GM19025 (cell line): Measurements from ENCODE around the gene C12orf76.
"Not testable (repeated sequence)": the region's sequence is repeated elsewhere in the genome, so short reads cannot be mapped to it uniquely, and the experiment has no call there.

ENCODE experiments used
- ATAC-seq: cut with Tn5 transposase; IDR thresholded peaks from one replicate; pipeline ENCODE4 v1.9.1; 2021; ENCODE audit warnings: mild to moderate bottlenecking, low read depth, moderate library complexity; ENCODE audit not compliant: unreplicated experiment

C12orf76 gene

GRCh38 chr12:110067531-110067930 is 19.2 kb upstream of the C12orf76 start:
- no peak for ATAC-seq

DNA sequence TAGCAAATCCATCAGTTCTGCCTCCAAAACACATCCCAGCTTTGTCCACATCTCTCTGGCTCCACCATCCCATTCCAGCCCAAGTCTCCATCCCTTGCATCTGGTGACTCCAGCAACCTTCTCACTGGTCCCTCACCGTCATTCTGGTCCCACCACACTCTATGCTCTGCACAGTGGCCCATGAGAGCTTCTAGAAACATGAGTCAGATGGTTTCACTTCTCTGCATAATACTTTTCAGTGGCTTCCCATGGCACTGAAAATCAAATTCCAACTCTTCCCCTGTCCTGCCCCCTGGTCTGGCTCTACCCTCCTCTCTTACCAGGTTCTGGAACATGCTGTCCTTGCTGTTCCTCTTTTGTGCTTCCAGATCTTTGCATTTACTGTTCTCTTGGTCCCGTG is 17.2 kb upstream of the C12orf76 start:
- no peak for ATAC-seq

DNA sequence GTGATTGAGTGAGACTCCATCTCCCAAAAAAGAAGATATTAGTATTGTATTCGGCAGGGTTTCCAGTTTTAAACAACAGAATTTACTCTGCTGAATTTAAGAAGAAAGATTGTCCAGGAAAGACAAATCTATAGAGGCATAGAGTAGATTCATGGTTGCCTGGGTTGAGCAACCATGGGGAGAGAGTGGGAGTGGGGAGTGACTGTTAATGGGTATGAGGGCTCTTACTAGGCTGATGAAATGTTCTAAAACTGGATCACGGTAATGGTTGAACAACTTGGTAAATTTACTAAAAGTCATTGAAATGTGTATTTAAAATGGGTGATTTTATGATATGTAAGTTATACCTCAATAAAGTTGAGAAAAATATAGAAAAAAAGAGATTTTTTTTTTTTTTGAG is 13.9 kb upstream of the C12orf76 start:
- no peak for ATAC-seq

DNA sequence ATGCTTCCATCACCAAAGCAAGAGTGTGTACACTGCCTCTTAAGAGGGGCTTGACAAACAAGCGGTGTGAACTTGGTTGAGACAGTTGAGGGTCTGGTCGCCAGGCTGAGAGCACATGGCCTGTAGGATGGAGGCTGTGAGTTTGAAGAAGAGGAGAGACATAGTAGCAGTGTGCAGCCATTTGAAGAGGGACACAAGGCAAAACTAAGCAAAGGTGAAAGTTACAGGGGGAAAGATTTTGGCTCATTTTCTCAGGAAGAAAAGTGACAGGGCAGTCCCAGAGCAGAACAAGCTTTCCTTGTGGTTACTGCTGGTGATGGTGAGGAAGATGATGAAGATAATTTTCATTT is 11.3 kb upstream of the C12orf76 start:
- ATAC-seq = no peak

- ATAC-seq = no peak
Observed at GRCh38 chr12:110058875-110059615, 10.7 kb upstream of the C12orf76 start.

DNA sequence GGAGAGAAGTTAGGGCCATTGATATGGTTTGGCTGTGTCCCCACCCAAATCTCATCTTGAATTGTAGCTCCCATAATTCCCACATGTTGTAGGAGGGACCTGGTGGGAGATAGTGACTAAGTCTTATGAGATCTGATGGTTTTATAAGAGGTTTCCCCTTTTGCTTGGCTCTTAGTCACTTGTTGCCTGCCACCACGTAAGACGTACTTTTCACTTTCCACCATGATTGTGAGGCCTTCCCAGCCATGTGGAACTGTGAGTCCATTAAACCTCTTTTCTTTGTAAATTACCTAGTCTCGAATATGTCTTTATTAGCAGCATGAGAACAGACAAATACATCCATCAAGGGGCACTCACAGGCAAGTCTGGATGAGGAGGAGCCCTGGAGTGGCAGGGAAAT is 8.3 kb upstream of the C12orf76 start:
- not testable (repeated sequence) for ATAC-seq

GRCh38 chr12:110055375-110056352 is 7.3 kb upstream of the C12orf76 start:
- not testable (repeated sequence) for ATAC-seq

GRCh38 chr12:110050927-110051326 is 2.6 kb upstream of the C12orf76 start:
- no peak for ATAC-seq

- not testable (repeated sequence) for ATAC-seq
Observed at GRCh38 chr12:110049666-110050065, 1.3 kb upstream of the C12orf76 start.

- ATAC-seq = not testable (repeated sequence)
Observed at GRCh38 chr12:110049034-110049433, 712 bp upstream of the C12orf76 start.

GRCh38 chr12:110047297-110047940 is 903 bp downstream of the C12orf76 start:
- ATAC-seq = no peak

- ATAC-seq = no peak
Observed at GRCh38 chr12:110046451-110047187, 1.7 kb downstream of the C12orf76 start.

- no peak for ATAC-seq
Observed at GRCh38 chr12:110042264-110042663, 6.1 kb downstream of the C12orf76 start.

DNA sequence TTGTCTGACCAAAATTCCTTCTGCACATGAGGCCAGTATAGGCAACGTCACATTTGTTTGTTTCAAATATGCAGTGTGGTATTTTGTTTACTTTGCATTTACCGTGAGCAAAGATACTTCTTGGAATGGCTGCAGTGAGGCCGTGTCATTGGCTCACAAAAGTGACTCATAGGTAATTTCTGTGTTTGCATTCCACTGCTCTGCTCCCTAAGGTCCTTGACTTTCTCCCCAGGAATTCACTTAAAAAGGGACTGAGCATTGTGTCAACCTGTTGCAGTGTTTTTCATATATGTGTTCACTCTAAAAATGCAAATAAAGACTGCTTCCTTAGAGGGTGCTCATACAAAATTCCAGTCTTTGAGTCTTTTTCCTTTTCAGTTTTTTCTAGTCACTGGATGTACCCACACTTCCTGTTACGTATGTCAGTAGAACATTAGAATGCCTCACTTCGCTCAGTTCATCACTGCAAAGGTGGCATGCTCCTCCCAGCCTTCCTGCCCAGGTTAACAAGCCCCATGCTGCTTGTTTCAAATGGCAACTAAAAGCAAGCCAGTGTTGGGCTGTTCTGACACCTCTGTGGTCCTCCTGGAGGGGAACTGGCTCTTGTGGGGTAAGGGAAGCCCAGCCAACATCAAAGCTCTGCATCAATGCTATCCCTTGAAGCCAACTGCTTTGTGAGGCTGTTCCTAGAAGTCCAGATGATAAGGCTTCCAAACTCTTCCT is 9.1 kb downstream of the C12orf76 start:
- ATAC-seq = no peak

DNA sequence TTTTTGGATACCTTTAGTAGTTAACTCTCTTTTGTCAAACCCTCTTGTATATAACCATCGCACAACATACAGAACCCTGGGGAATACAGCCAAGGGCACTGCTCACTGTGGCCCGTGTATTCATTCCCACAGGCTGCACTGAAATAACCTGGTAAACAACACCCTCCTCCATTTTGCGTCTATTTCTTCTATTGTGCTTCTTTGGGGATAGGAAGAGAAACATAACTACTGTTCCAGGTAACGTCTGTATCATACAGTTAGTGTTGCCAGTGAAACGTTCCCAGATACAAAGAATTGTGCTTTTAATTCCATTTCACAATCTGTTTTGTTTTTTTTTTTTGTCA is 9.6 kb downstream of the C12orf76 start:
- no peak for ATAC-seq

GRCh38 chr12:110037315-110037714 is 11.0 kb downstream of the C12orf76 start:
- no peak for ATAC-seq

DNA sequence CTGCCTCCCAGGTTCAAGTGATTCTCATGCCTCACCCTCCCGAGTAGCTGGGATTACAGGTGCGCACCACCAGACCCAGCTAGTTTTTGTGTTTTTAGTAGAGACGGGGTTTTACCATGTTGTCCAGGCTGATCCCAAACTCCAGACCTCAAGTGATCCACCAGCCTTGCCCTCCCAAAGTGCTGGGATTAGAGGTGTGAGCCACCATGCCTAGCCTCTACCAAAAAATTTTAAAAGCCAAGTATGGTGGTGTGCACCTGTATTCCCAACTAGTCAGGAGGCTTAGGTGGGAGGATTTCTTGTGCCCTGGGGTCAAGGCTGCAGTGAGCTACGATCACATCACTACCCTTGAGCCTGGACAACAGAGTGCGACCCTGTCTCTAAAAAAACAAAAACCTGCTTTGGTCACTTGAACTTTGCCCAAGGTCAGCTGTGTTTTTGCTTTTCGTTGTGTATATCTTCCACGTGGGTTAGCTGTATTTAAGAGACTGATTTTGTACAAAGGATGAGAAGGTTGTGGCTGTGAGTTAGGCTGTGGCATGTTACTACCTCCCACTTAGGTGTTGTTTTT is 12.7 kb downstream of the C12orf76 start:
- ATAC-seq = no peak

- ATAC-seq = no peak
Observed at GRCh38 chr12:110033888-110034287, 14.4 kb downstream of the C12orf76 start.

DNA sequence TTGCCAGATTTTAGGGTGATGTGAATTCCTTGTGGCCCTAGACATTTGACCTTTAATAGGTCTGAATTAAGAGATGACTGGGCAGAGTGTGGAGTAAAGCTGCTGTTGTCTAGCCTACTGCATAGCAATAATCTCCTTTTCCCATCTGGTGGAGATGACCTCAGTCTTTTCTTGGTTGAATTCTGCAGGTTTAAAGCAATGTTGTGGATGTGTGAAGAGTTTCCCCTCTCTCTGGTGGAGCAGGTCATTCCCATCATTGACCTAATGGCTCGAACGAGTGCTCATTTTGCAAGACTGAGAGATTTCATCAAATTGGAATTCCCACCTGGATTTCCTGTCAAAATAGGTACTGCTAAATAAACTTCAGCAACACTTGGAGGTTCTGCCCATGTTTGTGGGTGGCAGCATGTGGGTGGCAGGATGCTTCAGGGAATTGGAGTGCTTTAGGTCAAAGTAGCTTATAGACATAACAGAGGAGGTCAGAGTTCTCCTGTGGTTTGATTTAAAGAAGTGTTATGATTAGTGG is 19.0 kb downstream of the C12orf76 start:
- ATAC-seq = no peak
